H1 (cell line): ENCODE measurements around the gene SLPI. TPM values are rescaled to one million over a fixed set of nuclear protein-coding genes. Genes with fewer than 3 reads are reported as not detected.

ENCODE experiments used
- CTCF ChIA-PET: fragments of 300-600 bp; sonication (Branson Sonifier 250); formaldehyde crosslinking; loops from one replicate; lab custom pipeline; 2021; ENCODE audit not compliant: partially characterized antibody; lab: Charles Lee
- POLR2A ChIA-PET: fragments of 300-600 bp; sonication (Branson Sonifier 250); formaldehyde crosslinking; loops from one replicate; lab custom pipeline; 2021; ENCODE audit warnings: inconsistent platforms; ENCODE audit not compliant: partially characterized antibody; lab: Charles Lee
- DNase-seq, 2 experiments: peaks; one replicate each; pipeline versions ENCODE4 v3.0.0 to v3.0.0-alpha.2; 2010 to 2022; ENCODE audit warnings: low spot score in 2 of 2, low read depth in 1 of 2, mixed read lengths in 1 of 2
- FAIRE-seq: peaks from 2 replicates; lab custom pipeline; 2011; peaks lifted over from hg19 to GRCh38; lab: Jason Lieb, UNC
- H2AFZ ChIP-seq: 2 replicates; pipeline ENCODE4 v1.8.1; 2012; ENCODE audit warnings: low read length, inconsistent platforms
- H2AK5ac ChIP-seq: 2 replicates; pipeline ENCODE4 v1.6.1; 2013; ENCODE audit warnings: low read depth, low read length
- H2BK120ac ChIP-seq: replicated peaks from 2 replicates; pipeline ENCODE3; 2013; ENCODE audit warnings: low read depth, low read length, inconsistent platforms
- H2BK12ac ChIP-seq: 2 replicates; pipeline ENCODE4 v1.6.1; 2013; ENCODE audit warnings: low read depth, low read length
- H2BK15ac ChIP-seq: 2 replicates; pipeline ENCODE4 v1.6.1; 2013; ENCODE audit warnings: low read length
- H2BK20ac ChIP-seq: 2 replicates; pipeline ENCODE4 v1.6.1; 2013; ENCODE audit warnings: low read length
- H2BK5ac ChIP-seq: 2 replicates; pipeline ENCODE4 v1.6.1; 2013; ENCODE audit warnings: low read depth, low read length
- H3K14ac ChIP-seq: 2 replicates; pipeline ENCODE4 v1.6.1; 2013; ENCODE audit warnings: inconsistent platforms; ENCODE audit not compliant: insufficient read length
- H3K18ac ChIP-seq: 2 replicates; pipeline ENCODE4 v1.6.1; 2013; ENCODE audit warnings: low read length; ENCODE audit errors: extremely low read depth
- H3K23ac ChIP-seq: 2 replicates; pipeline ENCODE4 v1.6.1; 2013; ENCODE audit warnings: inconsistent platforms; ENCODE audit not compliant: insufficient read length
- H3K23me2 ChIP-seq: 2 replicates; pipeline ENCODE4 v1.6.1; 2013; ENCODE audit warnings: low read depth, low read length
- H3K27ac ChIP-seq: 2 replicates; pipeline ENCODE4 v1.6.1; 2011; ENCODE audit warnings: low read depth, low read length, inconsistent platforms
- H3K27me3 ChIP-seq, 4 experiments: replicated peaks in 1 of 4; 1 replicate in 1 of 4; 2 replicates in 3 of 4; pipeline versions ENCODE4 v1.6.1 to v1.8.1; 2011 to 2013; ENCODE audit warnings: low read length in 3 of 4, mild to moderate bottlenecking in 3 of 4, inconsistent platforms in 2 of 4, mixed read lengths in 2 of 4, moderate library complexity in 1 of 4; ENCODE audit not compliant: control insufficient read depth in 3 of 4, insufficient read depth in 3 of 4; ENCODE audit errors: extremely low read depth in 1 of 4
- H3K36me3 ChIP-seq, 4 experiments: 2 replicates each; pipeline versions ENCODE4 v1.6.1 to v1.8.1; 2011 to 2013; ENCODE audit warnings: mild to moderate bottlenecking in 4 of 4, low read length in 3 of 4, moderate library complexity in 2 of 4, control low read depth in 1 of 4, inconsistent platforms in 1 of 4; ENCODE audit not compliant: insufficient read depth in 4 of 4, control insufficient read depth in 2 of 4
- H3K4ac ChIP-seq: replicated peaks from 2 replicates; pipeline ENCODE3; 2013; ENCODE audit warnings: low read length, low read depth, mixed read lengths, inconsistent platforms; ENCODE audit not compliant: insufficient read length
- H3K4me1 ChIP-seq, 4 experiments: replicated peaks in 1 of 4; 1 replicate in 1 of 4; 2 replicates in 3 of 4; pipeline versions ENCODE4 v1.6.1 to v1.8.1; 2011 to 2013; ENCODE audit warnings: low read length in 3 of 4, inconsistent platforms in 2 of 4, mixed read lengths in 1 of 4; ENCODE audit not compliant: insufficient read depth in 4 of 4, control insufficient read depth in 3 of 4
- H3K4me2 ChIP-seq, 2 experiments: 2 replicates each; pipeline versions ENCODE4 v1.6.1 to v1.8.1; 2011 to 2013; ENCODE audit warnings: low read depth in 2 of 2, low read length in 2 of 2, control low read depth in 1 of 2, inconsistent platforms in 1 of 2, mild to moderate bottlenecking in 1 of 2; ENCODE audit not compliant: insufficient read depth in 1 of 2
- H3K4me3 ChIP-seq, 4 experiments: fragments of 200-600, 300-600 bp in 1 of 4; sonication (generic), shearing (Covaris generic), sonication (Bioruptor Twin) in 1 of 4; 2 replicates each; pipeline versions ENCODE4 v1.5.1 to v1.8.1; 2011 to 2016; ENCODE audit warnings: low read length in 4 of 4, low read depth in 3 of 4, control low read depth in 2 of 4, inconsistent platforms in 2 of 4, mild to moderate bottlenecking in 2 of 4, mixed read lengths in 1 of 4, moderate library complexity in 1 of 4; ENCODE audit not compliant: insufficient read depth in 2 of 4; ENCODE audit errors: extremely low read depth in 1 of 4
- H3K56ac ChIP-seq: replicated peaks from 2 replicates; pipeline ENCODE3; 2013; ENCODE audit warnings: low read depth, mild to moderate bottlenecking, mixed read lengths, low read length, inconsistent platforms; ENCODE audit not compliant: insufficient read length
- H3K79me1 ChIP-seq: 2 replicates; pipeline ENCODE4 v1.6.1; 2013; ENCODE audit warnings: low read depth, low read length, control low read depth
- H3K79me2 ChIP-seq, 2 experiments: 2 replicates each; pipeline versions ENCODE4 v1.6.1 to v1.8.1; 2012 to 2013; ENCODE audit warnings: low read length in 2 of 2, mild to moderate bottlenecking in 2 of 2, inconsistent platforms in 1 of 2; ENCODE audit not compliant: insufficient read depth in 2 of 2, control insufficient read depth in 1 of 2
- H3K9ac ChIP-seq, 4 experiments: replicated peaks in 1 of 4; 1 replicate in 1 of 4; 2 replicates in 3 of 4; pipeline versions ENCODE4 v1.6.1 to v1.8.1; 2011 to 2013; ENCODE audit warnings: low read depth in 3 of 4, low read length in 3 of 4, control low read depth in 2 of 4, mild to moderate bottlenecking in 2 of 4, moderate library complexity in 2 of 4, inconsistent platforms in 1 of 4; ENCODE audit errors: extremely low read depth in 1 of 4
- H3K9me3 ChIP-seq, 2 experiments: 2 replicates each; pipeline versions ENCODE4 v1.6.1 to v1.8.1; 2012 to 2013; ENCODE audit warnings: mild to moderate bottlenecking in 2 of 2, moderate library complexity in 2 of 2, control low read depth in 1 of 2, inconsistent platforms in 1 of 2, low read depth in 1 of 2, low read length in 1 of 2, mixed read lengths in 1 of 2; ENCODE audit not compliant: insufficient read depth in 2 of 2
- H4K20me1 ChIP-seq, 2 experiments: replicated peaks in 1 of 2; 2 replicates each; pipeline versions ENCODE3 to v1.8.1; 2011 to 2013; ENCODE audit warnings: inconsistent platforms in 2 of 2, low read length in 2 of 2, mild to moderate bottlenecking in 1 of 2; ENCODE audit not compliant: insufficient read depth in 2 of 2, control insufficient read depth in 1 of 2
- H4K5ac ChIP-seq: 2 replicates; pipeline ENCODE4 v1.6.1; 2013; ENCODE audit warnings: low read length, low read depth, mixed read lengths, inconsistent platforms; ENCODE audit not compliant: insufficient read length
- H4K8ac ChIP-seq: 2 replicates; pipeline ENCODE4 v1.8.0; 2013; ENCODE audit warnings: mild to moderate bottlenecking, moderate library complexity, low read length, inconsistent platforms; ENCODE audit not compliant: insufficient read depth; ENCODE audit errors: extremely low read depth
- H4K91ac ChIP-seq: replicated peaks from 2 replicates; pipeline ENCODE3; 2013; ENCODE audit warnings: low read length, mixed read lengths, inconsistent platforms; ENCODE audit not compliant: insufficient read length
- BRCA1 ChIP-seq: IDR thresholded peaks from 2 replicates; pipeline ENCODE4 v1.6.1; 2012; ENCODE audit warnings: low read depth, low read length, improper control_type of control experiment
- CBX5 ChIP-seq: fragments of 300-800, 300-1000 bp; sonication (generic); IDR thresholded peaks from 2 replicates; pipeline ENCODE4 v1.7.1; 2016; ENCODE audit warnings: antibody characterized with exemption, low read length, low read depth
- CBX8 ChIP-seq: fragments of 300-800, 300-1000 bp; sonication (generic); IDR thresholded peaks from 2 replicates; pipeline ENCODE4 v1.7.1; 2016; ENCODE audit warnings: low read depth, low read length, borderline replicate concordance
- CHD2 ChIP-seq: IDR thresholded peaks from 2 replicates; pipeline ENCODE4 v1.6.1; 2012; ENCODE audit warnings: low read length, improper control_type of control experiment
- HDAC2 ChIP-seq, 2 experiments: fragments of 300-600 bp in 1 of 2; sonication (generic) in 1 of 2; IDR thresholded peaks; 2 replicates each; pipeline ENCODE4 v1.6.1; 2011 to 2012; ENCODE audit warnings: low read depth in 2 of 2, low read length in 2 of 2, mild to moderate bottlenecking in 2 of 2, moderate library complexity in 2 of 2, borderline replicate concordance in 1 of 2, inconsistent platforms in 1 of 2
- MAFK ChIP-seq: IDR thresholded peaks from 2 replicates; pipeline ENCODE4 v1.6.1; 2012; ENCODE audit warnings: low read depth, mild to moderate bottlenecking, improper control_type of control experiment, low read length
- NANOG ChIP-seq: IDR thresholded peaks from 2 replicates; pipeline ENCODE4 v1.6.1; 2011; ENCODE audit warnings: low read length, low read depth, mild to moderate bottlenecking, inconsistent platforms; ENCODE audit not compliant: insufficient read depth, poor library complexity, severe bottlenecking
- POLR2A ChIP-seq, 2 experiments: IDR thresholded peaks; 1 replicate in 1 of 2; 2 replicates in 1 of 2; pipeline ENCODE4 v1.6.1; 2011; ENCODE audit warnings: low read depth in 2 of 2, low read length in 2 of 2, mild to moderate bottlenecking in 2 of 2; ENCODE audit errors: control extremely low read depth in 1 of 2
- POU5F1 ChIP-seq: IDR thresholded peaks from 2 replicates; pipeline ENCODE4 v1.6.1; 2011; ENCODE audit warnings: low read depth, mild to moderate bottlenecking, low read length, moderate library complexity
- SAP30 ChIP-seq: fragments of 300-600 bp; sonication (generic); IDR thresholded peaks from 2 replicates; pipeline ENCODE4 v1.7.1; 2012; ENCODE audit warnings: low read length, moderate library complexity, mild to moderate bottlenecking, inconsistent platforms; ENCODE audit not compliant: insufficient read depth, insufficient replicate concordance
- SIX5 ChIP-seq: IDR thresholded peaks from 2 replicates; pipeline ENCODE4 v1.6.1; 2011; ENCODE audit warnings: mild to moderate bottlenecking, low read depth, low read length
- WGBS, 2 experiments: shearing (Covaris generic) in 1 of 2; methylation state at CpG; one replicate each; pipeline versions ENCODE4 v1.1.6 to v1.1.7; 2013 to 2015; ENCODE audit warnings: low lambda C conversion rate in 2 of 2, mixed read lengths in 2 of 2, inconsistent platforms in 1 of 2, low coverage in 1 of 2, missing lambda C conversion rate in 1 of 2; ENCODE audit not compliant: insufficient replicate concordance in 2 of 2, insufficient coverage in 1 of 2, insufficient read length in 1 of 2; ENCODE audit errors: extremely low coverage in 1 of 2, missing lambda C conversion rate in 1 of 2; 5-methylcytosine and 5-hydroxymethylcytosine counted together
- polyA plus RNA-seq, 7 experiments: library from polyadenylated mRNA; depleted of rRNA in 3 of 7; stranded (reverse) in 5 of 7; unstranded in 2 of 7; fragments of >200 nt in 5 of 7; fragments of 200-250 nt in 2 of 7; gene quantifications; 1 replicate in 5 of 7; 2 replicates in 1 of 7; 4 replicates in 1 of 7; pipeline versions ENCODE4 v1.2.1 to v1.2.3, GENCODE V29; 2011 to 2013; ENCODE audit warnings: missing spikeins in 2 of 7, mixed read lengths in 2 of 7
- total RNA-seq: library from RNA; stranded (reverse); fragmentation: NEBNext Ultra II Directional; extraction: Animal tissue kit (Norgen Biotek cat#: 25700); gene quantifications from 2 replicates; pipeline ENCODE4 v1.2.1, GENCODE V29; 2021
- TF ChIP-seq, protein P1 (sequence below), 3 experiments: IDR thresholded peaks; 1 replicate in 2 of 3; 2 replicates in 1 of 3; pipeline versions ENCODE4 v1.5.1 to v1.6.1; 2011; ENCODE audit warnings: low read length in 3 of 3, mild to moderate bottlenecking in 3 of 3, inconsistent platforms in 2 of 3, low read depth in 1 of 3, moderate library complexity in 1 of 3; ENCODE audit not compliant: insufficient read depth in 1 of 3; ENCODE audit errors: control extremely low read depth in 1 of 3

SLPI gene
- total and polyA plus RNA-seq, 2 of the 8 experiments (the other 6 are each of a cell fraction or from before 2014, with no cell fraction given): not detected

DNA sequence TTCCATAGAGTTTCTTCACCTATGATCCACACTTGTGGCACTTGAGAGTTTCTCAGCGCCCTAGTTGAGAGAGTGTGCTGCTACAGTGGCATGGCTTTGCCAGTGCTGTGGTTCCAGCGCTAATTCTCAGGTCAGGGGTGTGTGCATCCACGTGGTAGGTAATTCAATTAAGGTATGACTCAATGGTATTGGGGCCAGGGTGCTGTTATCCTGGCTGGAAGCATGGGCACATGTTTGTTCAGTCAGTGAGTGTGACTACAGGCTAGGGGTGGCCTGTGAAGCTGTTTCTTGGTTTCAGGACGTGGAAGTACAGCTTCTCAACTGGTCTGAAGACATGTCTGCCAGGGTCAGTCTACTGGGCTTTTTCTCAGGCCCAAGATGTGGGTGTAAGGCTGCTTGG, 36.2 kb downstream of the SLPI start:
- Histone ChIP-seq H2BK5ac (no peak overlapping the region), H3K36me3 (no peaks in the 10 kb centered on the region), H4K20me1 (no peaks in the 10 kb centered on the region), H4K91ac (no peak overlapping the region), H2AFZ (no peak overlapping the region), H3K4me2 (no peak overlapping the region), H3K79me1 (no peaks in the 10 kb centered on the region), H3K18ac (no peak overlapping the region), H3K4ac (no peak overlapping the region), H2AK5ac (no peak overlapping the region), H3K23ac (no peak overlapping the region), H2BK120ac (peak overlapping the region; percentile 72), H3K27ac (no peak overlapping the region), H3K79me2 (no peaks in the 10 kb centered on the region), H3K9me3 (no peaks in the 10 kb centered on the region), H3K4me1 (no peaks in the 10 kb centered on the region), H2BK20ac (no peak overlapping the region), H3K27me3 (no peaks in the 10 kb centered on the region; a peak in 1 of 7 replicates), H4K5ac (no peak overlapping the region), H4K8ac (0 out of 2 replicates have a peak overlapping the region, but pooled peaks have one; percentile 41), H2BK12ac (no peak overlapping the region), H3K14ac (no peak overlapping the region), H3K56ac (no peak overlapping the region), H3K9ac (no peak overlapping the region), H3K4me3 (no peak overlapping the region), H2BK15ac (no peak overlapping the region), H3K23me2 (no peaks in the 10 kb centered on the region)
- POLR2A ChIA-PET: no interaction called here
- CTCF ChIA-PET: interaction anchor here (1.0 to 1.3 kb wide), 3 partner anchors 12 to 128 kb away, joined by 3 to 5 read pairs (median 3); no protein-coding TSS in a partner anchor
- no peak for DNase-seq
- FAIRE-seq: no peak
- 89% methylated on average over 4 of the region's 4 CpGs; no CpG with 5 or more reads in 1 of the 2 experiments for WGBS, 2 experiments
- TF ChIP-seq SAP30 (no peak), POLR2A (IDR thresholded peaks at IDR 0.05; ENCODE audit: control extremely low read depth in 1 of 2, low read depth in 2 of 2, low read length in 2 of 2) (no peak), HDAC2 (IDR thresholded peaks at IDR 0.05; ENCODE audit: borderline replicate concordance in 1 of 2, low read depth in 2 of 2, low read length in 2 of 2) (no peak), CBX5 (no peak), POU5F1 (no peak), SIX5 (no peak), NANOG (no peak), CHD2 (no peak), MAFK (no peak), CBX8 (no peak), BRCA1 (no peak)
- TF ChIP-seq, protein P1, sequence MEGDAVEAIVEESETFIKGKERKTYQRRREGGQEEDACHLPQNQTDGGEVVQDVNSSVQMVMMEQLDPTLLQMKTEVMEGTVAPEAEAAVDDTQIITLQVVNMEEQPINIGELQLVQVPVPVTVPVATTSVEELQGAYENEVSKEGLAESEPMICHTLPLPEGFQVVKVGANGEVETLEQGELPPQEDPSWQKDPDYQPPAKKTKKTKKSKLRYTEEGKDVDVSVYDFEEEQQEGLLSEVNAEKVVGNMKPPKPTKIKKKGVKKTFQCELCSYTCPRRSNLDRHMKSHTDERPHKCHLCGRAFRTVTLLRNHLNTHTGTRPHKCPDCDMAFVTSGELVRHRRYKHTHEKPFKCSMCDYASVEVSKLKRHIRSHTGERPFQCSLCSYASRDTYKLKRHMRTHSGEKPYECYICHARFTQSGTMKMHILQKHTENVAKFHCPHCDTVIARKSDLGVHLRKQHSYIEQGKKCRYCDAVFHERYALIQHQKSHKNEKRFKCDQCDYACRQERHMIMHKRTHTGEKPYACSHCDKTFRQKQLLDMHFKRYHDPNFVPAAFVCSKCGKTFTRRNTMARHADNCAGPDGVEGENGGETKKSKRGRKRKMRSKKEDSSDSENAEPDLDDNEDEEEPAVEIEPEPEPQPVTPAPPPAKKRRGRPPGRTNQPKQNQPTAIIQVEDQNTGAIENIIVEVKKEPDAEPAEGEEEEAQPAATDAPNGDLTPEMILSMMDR (IDR thresholded peaks at IDR 0.05; ENCODE audit: control extremely low read depth in 1 of 3, insufficient read depth in 1 of 3, low read depth in 1 of 3, low read length in 3 of 3): no peak
